Epithelial cell of esophagus (primary cell): ENCODE data around the gene ABTB2.

Experiments used
- DNase-seq: peaks from one replicate; pipeline ENCODE4 v3.0.0; 2010; ENCODE audit warnings: low read depth
- H3K4me3 ChIP-seq: 2 replicates; pipeline ENCODE4 v1.5.1; 2011; ENCODE audit warnings: mild to moderate bottlenecking, low read length, control low read depth
- TF ChIP-seq, protein P1 (sequence below): IDR thresholded peaks from 2 replicates; pipeline ENCODE4 v1.5.1; 2011; ENCODE audit warnings: low read depth, mild to moderate bottlenecking, low read length, control low read depth, inconsistent platforms; ENCODE audit not compliant: insufficient read depth; ENCODE audit errors: missing control alignments

ABTB2 gene

GRCh38 chr11:34276352-34276864 lies 81.4 kb downstream of the ABTB2 start:
- DNase-seq, result no peak
- H3K4me3 ChIP-seq, result no peak overlapping the region
- TF ChIP-seq, protein P1, sequence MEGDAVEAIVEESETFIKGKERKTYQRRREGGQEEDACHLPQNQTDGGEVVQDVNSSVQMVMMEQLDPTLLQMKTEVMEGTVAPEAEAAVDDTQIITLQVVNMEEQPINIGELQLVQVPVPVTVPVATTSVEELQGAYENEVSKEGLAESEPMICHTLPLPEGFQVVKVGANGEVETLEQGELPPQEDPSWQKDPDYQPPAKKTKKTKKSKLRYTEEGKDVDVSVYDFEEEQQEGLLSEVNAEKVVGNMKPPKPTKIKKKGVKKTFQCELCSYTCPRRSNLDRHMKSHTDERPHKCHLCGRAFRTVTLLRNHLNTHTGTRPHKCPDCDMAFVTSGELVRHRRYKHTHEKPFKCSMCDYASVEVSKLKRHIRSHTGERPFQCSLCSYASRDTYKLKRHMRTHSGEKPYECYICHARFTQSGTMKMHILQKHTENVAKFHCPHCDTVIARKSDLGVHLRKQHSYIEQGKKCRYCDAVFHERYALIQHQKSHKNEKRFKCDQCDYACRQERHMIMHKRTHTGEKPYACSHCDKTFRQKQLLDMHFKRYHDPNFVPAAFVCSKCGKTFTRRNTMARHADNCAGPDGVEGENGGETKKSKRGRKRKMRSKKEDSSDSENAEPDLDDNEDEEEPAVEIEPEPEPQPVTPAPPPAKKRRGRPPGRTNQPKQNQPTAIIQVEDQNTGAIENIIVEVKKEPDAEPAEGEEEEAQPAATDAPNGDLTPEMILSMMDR, result no peak

GRCh38 chr11:34275486-34275885 lies 82.3 kb downstream of the ABTB2 start:
- TF ChIP-seq, protein P1, result no peak
- peak; percentile 50 for DNase-seq
- H3K4me3 ChIP-seq, result no peak overlapping the region

DNA sequence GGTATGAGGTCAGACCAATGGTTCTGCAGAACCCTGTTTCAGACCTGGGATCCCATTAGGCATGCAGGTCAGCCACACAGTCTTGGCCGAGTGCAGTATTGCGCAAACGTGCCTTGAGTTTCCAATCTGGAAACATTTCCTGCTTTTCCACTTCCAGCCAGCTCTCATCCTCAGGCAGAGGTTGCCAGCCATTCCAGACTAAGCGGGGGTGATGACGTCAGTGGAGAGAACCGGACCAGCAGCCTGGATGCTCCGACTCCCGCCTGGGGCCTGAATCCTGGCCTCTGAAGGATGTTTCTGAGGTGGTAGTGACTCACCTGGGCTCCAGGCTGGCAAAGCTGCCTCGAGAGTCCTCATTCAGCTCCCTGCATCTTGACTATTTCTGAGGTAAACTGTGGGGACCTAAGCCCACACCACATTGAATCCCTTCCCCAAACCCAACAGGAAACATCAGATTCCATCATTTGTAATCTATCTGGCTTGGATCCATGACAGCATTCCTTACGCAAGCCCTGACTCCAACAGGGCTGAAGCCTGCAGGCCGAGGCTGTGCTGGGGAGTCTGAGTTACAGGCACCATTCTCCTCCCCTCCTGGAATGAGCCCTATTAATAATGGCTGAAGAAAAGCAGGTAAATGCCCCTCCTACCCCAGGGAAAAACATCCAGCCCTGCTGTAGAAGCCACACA lies 83.0 kb downstream of the ABTB2 start:
- H3K4me3 ChIP-seq, result no peak overlapping the region
- peak; percentile 100 for DNase-seq
- TF ChIP-seq, protein P1, result no peak

DNA sequence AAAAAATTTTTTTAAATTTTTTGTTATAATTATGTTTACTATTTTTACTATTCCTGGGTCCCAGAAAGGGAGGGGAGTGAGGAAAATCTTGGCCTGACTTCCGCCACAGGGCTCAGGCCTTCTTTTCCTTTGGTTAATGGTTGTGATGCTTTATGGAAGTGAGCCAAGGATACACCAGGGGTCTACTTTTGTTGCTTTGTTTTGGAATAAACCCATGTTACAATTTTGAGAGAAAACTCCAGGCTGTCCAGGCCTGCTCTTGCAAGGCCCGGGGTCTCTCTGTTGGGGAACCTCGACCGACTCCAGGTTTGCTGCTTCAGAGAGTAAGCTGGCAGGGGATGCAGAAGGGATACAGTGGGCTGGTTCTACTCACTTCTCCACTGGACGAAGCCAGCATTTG lies 84.7 kb downstream of the ABTB2 start:
- no peak for DNase-seq
- TF ChIP-seq, protein P1, result no peak
- no peak overlapping the region for H3K4me3 ChIP-seq

GRCh38 chr11:34271727-34272126 lies 86.1 kb downstream of the ABTB2 start:
- TF ChIP-seq, protein P1, result no peak
- no peak for DNase-seq

GRCh38 chr11:34270711-34271110 lies 87.1 kb downstream of the ABTB2 start:
- H3K4me3 ChIP-seq, result no peak overlapping the region
- TF ChIP-seq, protein P1, result no peak
- DNase-seq, result no peak

More at GRCh38 chr11:34271727-34272126, 86.1 kb downstream of the ABTB2 start:
- H3K4me3 ChIP-seq, result no peak overlapping the region
